A673 (cell line): ENCODE results near the gene AFG1L.
"Not testable (repeated sequence)": the region's sequence is repeated elsewhere in the genome, so short reads cannot be mapped to it uniquely, and the experiment has no call there.

ENCODE experiments used
- EZH2 ChIP-seq: fragments of 200-600 bp; sonication (generic); IDR thresholded peaks from 2 replicates; pipeline ENCODE4 v1.6.1; 2017; ENCODE audit warnings: borderline replicate concordance, low read depth, mild to moderate bottlenecking, mixed read lengths, antibody characterized with exemption, low read length; ENCODE audit not compliant: poor library complexity, severe bottlenecking
- TF ChIP-seq, protein P1 (sequence below): fragments of 300-800, 200-600 bp; sonication (generic); conservative IDR thresholded peaks from 2 replicates; pipeline ENCODE4 v1.5.1; 2017; ENCODE audit warnings: low read depth, mild to moderate bottlenecking, antibody characterized with exemption, low read length, moderate library complexity, mixed read lengths

DNA sequence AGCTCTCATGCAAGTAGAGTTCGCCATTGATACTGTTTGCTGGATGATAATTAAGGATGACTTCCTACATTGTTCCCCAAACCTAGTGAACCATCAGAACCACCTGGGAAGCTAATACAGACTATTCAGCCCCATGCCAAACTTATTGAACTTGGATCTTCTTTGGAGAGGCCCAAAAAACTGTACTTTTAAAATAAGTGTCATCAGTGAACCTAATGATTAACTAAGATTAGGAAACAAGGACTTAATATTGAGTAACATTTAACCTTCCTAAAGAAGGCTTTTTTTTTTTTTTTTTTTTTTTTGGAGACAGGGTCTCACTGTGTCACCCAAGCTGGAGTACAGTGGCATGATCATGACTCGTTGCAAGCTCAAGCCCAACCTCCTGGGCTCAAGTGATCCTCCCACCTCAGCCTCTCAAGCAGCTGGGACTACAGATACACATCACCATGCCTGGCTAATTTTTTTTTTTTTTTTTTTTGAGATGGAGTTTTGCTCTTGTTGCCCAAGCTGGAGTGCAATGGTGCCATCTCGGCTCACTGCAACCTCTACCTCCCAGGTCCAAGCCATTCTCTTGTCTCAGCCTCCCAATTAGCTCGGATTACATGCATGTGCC lies 241.2 kb downstream of the AFG1L start:
- TF ChIP-seq EZH2: not testable (repeated sequence)
- TF ChIP-seq, protein P1, sequence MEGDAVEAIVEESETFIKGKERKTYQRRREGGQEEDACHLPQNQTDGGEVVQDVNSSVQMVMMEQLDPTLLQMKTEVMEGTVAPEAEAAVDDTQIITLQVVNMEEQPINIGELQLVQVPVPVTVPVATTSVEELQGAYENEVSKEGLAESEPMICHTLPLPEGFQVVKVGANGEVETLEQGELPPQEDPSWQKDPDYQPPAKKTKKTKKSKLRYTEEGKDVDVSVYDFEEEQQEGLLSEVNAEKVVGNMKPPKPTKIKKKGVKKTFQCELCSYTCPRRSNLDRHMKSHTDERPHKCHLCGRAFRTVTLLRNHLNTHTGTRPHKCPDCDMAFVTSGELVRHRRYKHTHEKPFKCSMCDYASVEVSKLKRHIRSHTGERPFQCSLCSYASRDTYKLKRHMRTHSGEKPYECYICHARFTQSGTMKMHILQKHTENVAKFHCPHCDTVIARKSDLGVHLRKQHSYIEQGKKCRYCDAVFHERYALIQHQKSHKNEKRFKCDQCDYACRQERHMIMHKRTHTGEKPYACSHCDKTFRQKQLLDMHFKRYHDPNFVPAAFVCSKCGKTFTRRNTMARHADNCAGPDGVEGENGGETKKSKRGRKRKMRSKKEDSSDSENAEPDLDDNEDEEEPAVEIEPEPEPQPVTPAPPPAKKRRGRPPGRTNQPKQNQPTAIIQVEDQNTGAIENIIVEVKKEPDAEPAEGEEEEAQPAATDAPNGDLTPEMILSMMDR: not testable (repeated sequence)
